Effector memory CD4-positive, alpha-beta T cell (primary cell): ENCODE data around the gene MRM1.

Experiments used
- DNase-seq, 3 donors: peaks; one replicate each; pipeline ENCODE4 v3.0.0-alpha.2; 2020
- H3K27ac ChIP-seq: 2 replicates; pipeline ENCODE4 v1.7.0; 2013; ENCODE audit warnings: mild to moderate bottlenecking, low read length, moderate library complexity; ENCODE audit not compliant: insufficient read depth, poor library complexity, severe bottlenecking
- H3K27me3 ChIP-seq: replicated peaks from 2 replicates; pipeline ENCODE4 v1.7.0; 2013; ENCODE audit warnings: mild to moderate bottlenecking, low read length; ENCODE audit not compliant: insufficient read depth, control insufficient read depth, poor library complexity, severe bottlenecking
- H3K36me3 ChIP-seq: 2 replicates; pipeline ENCODE4 v1.7.0; 2013; ENCODE audit warnings: mild to moderate bottlenecking, low read length, moderate library complexity; ENCODE audit not compliant: control insufficient read depth, insufficient read depth
- H3K4me1 ChIP-seq: 2 replicates; pipeline ENCODE4 v1.7.0; 2013; ENCODE audit warnings: low read length, mild to moderate bottlenecking; ENCODE audit not compliant: control insufficient read depth, insufficient read depth, poor library complexity, severe bottlenecking
- H3K4me3 ChIP-seq: 2 replicates; pipeline ENCODE4 v1.7.0; 2013; ENCODE audit warnings: low read length, low read depth, mild to moderate bottlenecking; ENCODE audit not compliant: insufficient read depth, poor library complexity, severe bottlenecking
- H3K9me3 ChIP-seq: 2 replicates; pipeline ENCODE4 v1.7.0; 2013; ENCODE audit warnings: mild to moderate bottlenecking, low read length, moderate library complexity; ENCODE audit not compliant: control insufficient read depth

MRM1 gene

GRCh38 chr17:36611345-36612072 lies 10.1 kb downstream of the MRM1 start:
- Histone ChIP-seq H3K27ac (no peak overlapping the region), H3K27me3 (no peaks in the 10 kb centered on the region), H3K4me1 (no peaks in the 10 kb centered on the region), H3K4me3 (no peak overlapping the region), H3K9me3 (no peaks in the 10 kb centered on the region), H3K36me3 (no peaks in the 10 kb centered on the region)
- DNase-seq, result no peak

- H3K9me3 ChIP-seq, result no peaks in the 10 kb centered on the region
- no peaks in the 10 kb centered on the region for H3K36me3 ChIP-seq
- DNase-seq, result no peak
- no peak overlapping the region for H3K27ac ChIP-seq
- H3K27me3 ChIP-seq, result no peaks in the 10 kb centered on the region
- no peak overlapping the region for H3K4me3 ChIP-seq
- H3K4me1 ChIP-seq, result no peaks in the 10 kb centered on the region
Observed at GRCh38 chr17:36612323-36612722, 10.9 kb downstream of the MRM1 start.

- no peaks in the 10 kb centered on the region for H3K4me1 ChIP-seq
- DNase-seq, result no peak
- no peaks in the 10 kb centered on the region for H3K36me3 ChIP-seq
- H3K9me3 ChIP-seq, result no peaks in the 10 kb centered on the region
- H3K27me3 ChIP-seq, result no peaks in the 10 kb centered on the region
- no peak overlapping the region for H3K27ac ChIP-seq
- H3K4me3 ChIP-seq, result no peak overlapping the region
Observed at GRCh38 chr17:36613155-36613554, 11.8 kb downstream of the MRM1 start.

GRCh38 chr17:36614081-36614480 lies 12.7 kb downstream of the MRM1 start:
- H3K27ac ChIP-seq, result no peak overlapping the region
- H3K9me3 ChIP-seq, result no peaks in the 10 kb centered on the region
- no peaks in the 10 kb centered on the region for H3K4me1 ChIP-seq
- no peak for DNase-seq
- no peaks in the 10 kb centered on the region for H3K27me3 ChIP-seq
- H3K36me3 ChIP-seq, result no peaks in the 10 kb centered on the region
- H3K4me3 ChIP-seq, result no peak overlapping the region

GRCh38 chr17:36614933-36615332 lies 13.6 kb downstream of the MRM1 start:
- H3K27ac ChIP-seq, result no peak overlapping the region

GRCh38 chr17:36616061-36617029 lies 15.0 kb downstream of the MRM1 start:
- H3K36me3 ChIP-seq, result no peaks in the 10 kb centered on the region
- no peaks in the 10 kb centered on the region for H3K4me1 ChIP-seq
- H3K27ac ChIP-seq, result no peak overlapping the region
- H3K4me3 ChIP-seq, result no peak overlapping the region
- no peaks in the 10 kb centered on the region for H3K9me3 ChIP-seq
- no peaks in the 10 kb centered on the region for H3K27me3 ChIP-seq
- no peak for DNase-seq

More at GRCh38 chr17:36614933-36615332, 13.6 kb downstream of the MRM1 start:
- DNase-seq, result no peak
- H3K36me3 ChIP-seq, result no peaks in the 10 kb centered on the region
- H3K4me1 ChIP-seq, result no peaks in the 10 kb centered on the region
- H3K9me3 ChIP-seq, result no peaks in the 10 kb centered on the region
- no peak overlapping the region for H3K4me3 ChIP-seq
- no peaks in the 10 kb centered on the region for H3K27me3 ChIP-seq

GRCh38 chr17:36617773-36618172 lies 16.4 kb downstream of the MRM1 start:
- no peak for DNase-seq
- Histone ChIP-seq H3K9me3 (no peaks in the 10 kb centered on the region), H3K4me1 (no peaks in the 10 kb centered on the region), H3K27ac (no peak overlapping the region), H3K27me3 (no peaks in the 10 kb centered on the region), H3K36me3 (no peaks in the 10 kb centered on the region), H3K4me3 (no peak overlapping the region)

GRCh38 chr17:36623281-36623680 lies 21.9 kb downstream of the MRM1 start:
- Histone ChIP-seq H3K36me3 (no peaks in the 10 kb centered on the region), H3K27ac (no peak overlapping the region), H3K9me3 (no peaks in the 10 kb centered on the region), H3K27me3 (no peaks in the 10 kb centered on the region), H3K4me1 (no peaks in the 10 kb centered on the region), H3K4me3 (no peak overlapping the region)
- no peak for DNase-seq

- no peak for DNase-seq
- no peaks in the 10 kb centered on the region for H3K9me3 ChIP-seq
- H3K36me3 ChIP-seq, result no peaks in the 10 kb centered on the region
- H3K4me1 ChIP-seq, result no peaks in the 10 kb centered on the region
- no peak overlapping the region for H3K27ac ChIP-seq
- H3K27me3 ChIP-seq, result no peaks in the 10 kb centered on the region
- no peak overlapping the region for H3K4me3 ChIP-seq
Observed at GRCh38 chr17:36625188-36625587, 23.8 kb downstream of the MRM1 start.

- no peak overlapping the region for H3K27ac ChIP-seq
- H3K4me3 ChIP-seq, result no peak overlapping the region
- H3K4me1 ChIP-seq, result no peaks in the 10 kb centered on the region
- H3K27me3 ChIP-seq, result no peaks in the 10 kb centered on the region
- no peak for DNase-seq
- no peaks in the 10 kb centered on the region for H3K9me3 ChIP-seq
- no peaks in the 10 kb centered on the region for H3K36me3 ChIP-seq
Observed at GRCh38 chr17:36627101-36627500, 25.7 kb downstream of the MRM1 start.
